Heart right ventricle (tissue), 16 donors: ENCODE data around the gene SETD1B. TPM values are rescaled to one million over a fixed set of nuclear protein-coding genes. Genes with fewer than 3 reads are reported as not detected.

Source experiments
- ATAC-seq, 8 donors: fragments of 200-7000 bp; cut with Tn5 transposase; one replicate each; pipeline ENCODE4 v1.9.1; 2020; ENCODE audit warnings: mild to moderate bottlenecking in 8 of 8, moderate library complexity in 8 of 8, moderate number of reproducible peaks in 1 of 8
- DNase-seq, 2 donors: peaks; one replicate each; pipeline ENCODE4 v3.0.0-alpha.2; 2020
- H3K27ac ChIP-seq, 10 donors: fragments of 200-600 bp; sonication (generic) in 2 of 10; one replicate each; pipeline versions ENCODE4 v1.5.0 to v1.8.0; 2020 to 2022; ENCODE audit warnings: mild to moderate bottlenecking in 3 of 10
- H3K27me3 ChIP-seq, 7 donors: fragments of 200-600 bp; one replicate each; pipeline ENCODE4 v1.8.0; 2021 to 2022; ENCODE audit warnings: mild to moderate bottlenecking in 2 of 7
- H3K36me3 ChIP-seq, 9 donors: fragments of 200-600 bp; sonication (generic) in 1 of 9; one replicate each; pipeline versions ENCODE4 v1.5.0 to v1.8.0; 2020 to 2022; ENCODE audit warnings: mild to moderate bottlenecking in 2 of 9
- H3K4me1 ChIP-seq, 9 donors: fragments of 200-600 bp; sonication (generic) in 1 of 9; one replicate each; pipeline versions ENCODE4 v1.5.0 to v1.8.0; 2020 to 2022; ENCODE audit warnings: mild to moderate bottlenecking in 4 of 9
- H3K4me3 ChIP-seq, 10 donors: fragments of 200-600 bp; sonication (generic) in 2 of 10; one replicate each; pipeline versions ENCODE4 v1.5.0 to v1.8.0; 2020 to 2022; ENCODE audit warnings: mild to moderate bottlenecking in 7 of 10, moderate library complexity in 2 of 10
- H3K9me3 ChIP-seq, 11 donors: fragments of 200-600 bp in 10 of 11; sonication (generic) in 2 of 11; one replicate each; pipeline versions ENCODE4 v1.5.0 to v1.8.0; 2013 to 2022; ENCODE audit warnings: mild to moderate bottlenecking in 2 of 11, control low read depth in 1 of 11, moderate library complexity in 1 of 11
- CTCF ChIP-seq, 9 donors: fragments of 200-600 bp; sonication (generic) in 2 of 9; IDR thresholded peaks; one replicate each; pipeline versions ENCODE4 v1.5.0 to v1.8.0; 2021 to 2022; ENCODE audit warnings: antibody characterized with exemption in 9 of 9, mild to moderate bottlenecking in 5 of 9, moderate library complexity in 1 of 9
- WGBS, 2 donors: extraction: QIAGEN DNeasy Blood & Tissue Kit; methylation state at CpG; one replicate each; pipeline ENCODE4 v1.1.7; 2013; ENCODE audit warnings: inconsistent platforms in 1 of 2; 5-methylcytosine and 5-hydroxymethylcytosine counted together
- intact Hi-C, 10 donors: fragments of 100-400 bp; cut with DNase I; formaldehyde crosslinking; loops; one replicate each; pipeline versions ENCODE4 v1.11.1 to v1.14.2; 2022
- polyA plus RNA-seq, 2 donors: library from polyadenylated mRNA; stranded (reverse); fragments of 200-250 nt; gene quantifications; one replicate each; pipeline ENCODE4 v1.2.3, GENCODE V29; 2013
- total RNA-seq, 10 donors: library from RNA; stranded (reverse); fragmentation: NEBNext Ultra II Directional in 3 of 10; extraction: Animal tissue kit (Norgen Biotek cat#: 25700) in 3 of 10; gene quantifications; one replicate each; pipeline versions ENCODE4 v1.2.1 to v1.2.4, GENCODE V29; 2021 to 2023
- donor health status: Arrhythmogenic right ventricular cardiomyopathy.
- donor health status: ischemic (EF 13 %, LVEDD 7.1; RV severe dilation, severe dysfunction).
- donor health status: healthy with polysubstance abuse.
- donor health status: DM: no; HTN: yes; CAD: no.
- donor health status: DM: no; HTN: no; CAD: no.
- donor health status: ischemic (EF 25% LVEDD 6.9; RV normal size, moderate dysfunction).
- donor health status: ischemic (EF 25% LVEDD 5.7; RV mildly dilated, moderate dysfunction).
- donor health status: healthy.
- donor health status: DM: yes; HTN: yes; CAD: no.
- donor health status: Ischemic cardiomyopathy.
- donor health status: ischemic (EF 35%, LVEDD 5.7; RV mildly dilated, moderate dysfunction).
- donor health status: nonischemic (EF 11% LVEDD 7.7; RV severe dilation, severe dysfunction).
- donor health status: DM: yes; HTN: yes; CAD: no.
- donor health status: PGD.
- donor health status: ischemic (EF 29% LVEDD 5.4; RV normal size, mild dysfunction).
- donor health status: nonischemic (EF 23%, LVEDD 6.1; RV moderate dilation, normal function).

The SETD1B gene
- total and polyA plus RNA-seq, 12 donors: 2.8 to 14.8 (median 11.2) TPM

GRCh38 chr12:121799842-121800693 lies 3.7 kb upstream of the SETD1B start:
- ATAC-seq: peak; percentile 32 to 67 (median 48)
- H3K27ac ChIP-seq: peak overlapping the region; percentile 98 to 100 (median 100)
- no peaks in the 10 kb centered on the region for H3K9me3 ChIP-seq
- H3K4me3 ChIP-seq: peak overlapping the region; percentile 37 to 87 (median 74)
- TF ChIP-seq CTCF (IDR thresholded peaks at IDR 0.05): no peak
- DNase-seq: peak; percentile 91 to 92
- WGBS, 2 donors: 0% methylated on average over 56 to 83 of the region's 84 CpGs
- H3K36me3 ChIP-seq: peaks cover 0 to 34% (median 7%) of the 10 kb centered on the region in 9 donors
- intact Hi-C loops: loop anchor here in 1 of 10 donors (5.0 kb wide), 1 partner anchor 87 kb away; the partner anchor contains the start of gene PSMD9
- H3K4me1 ChIP-seq: peaks cover 34 to 59% (median 47%) of the 10 kb centered on the region in 9 donors
- H3K27me3 ChIP-seq: no peaks in the 10 kb centered on the region

GRCh38 chr12:121800694-121801594 lies 2.9 kb upstream of the SETD1B start:
- H3K4me1 ChIP-seq: peaks cover 29 to 59% (median 45%) of the 10 kb centered on the region in 9 donors
- WGBS, 2 donors: 1% methylated on average over 65 to 86 of the region's 86 CpGs
- no peaks in the 10 kb centered on the region for H3K27me3 ChIP-seq
- H3K9me3 ChIP-seq: no peaks in the 10 kb centered on the region
- no peak for TF ChIP-seq CTCF (IDR thresholded peaks at IDR 0.05)
- intact Hi-C loops: no loop called here
- H3K4me3 ChIP-seq: peak overlapping the region; percentile 39 to 87 (median 74)
- ATAC-seq (peak in 2 of 8 donors; percentile 3 to 7), DNase-seq (peak; percentile 83 to 85)
- H3K27ac ChIP-seq: peak overlapping the region; percentile 98 to 100 (median 100)
- peaks cover 0 to 25% (median 0%) of the 10 kb centered on the region in 9 donors for H3K36me3 ChIP-seq

DNA sequence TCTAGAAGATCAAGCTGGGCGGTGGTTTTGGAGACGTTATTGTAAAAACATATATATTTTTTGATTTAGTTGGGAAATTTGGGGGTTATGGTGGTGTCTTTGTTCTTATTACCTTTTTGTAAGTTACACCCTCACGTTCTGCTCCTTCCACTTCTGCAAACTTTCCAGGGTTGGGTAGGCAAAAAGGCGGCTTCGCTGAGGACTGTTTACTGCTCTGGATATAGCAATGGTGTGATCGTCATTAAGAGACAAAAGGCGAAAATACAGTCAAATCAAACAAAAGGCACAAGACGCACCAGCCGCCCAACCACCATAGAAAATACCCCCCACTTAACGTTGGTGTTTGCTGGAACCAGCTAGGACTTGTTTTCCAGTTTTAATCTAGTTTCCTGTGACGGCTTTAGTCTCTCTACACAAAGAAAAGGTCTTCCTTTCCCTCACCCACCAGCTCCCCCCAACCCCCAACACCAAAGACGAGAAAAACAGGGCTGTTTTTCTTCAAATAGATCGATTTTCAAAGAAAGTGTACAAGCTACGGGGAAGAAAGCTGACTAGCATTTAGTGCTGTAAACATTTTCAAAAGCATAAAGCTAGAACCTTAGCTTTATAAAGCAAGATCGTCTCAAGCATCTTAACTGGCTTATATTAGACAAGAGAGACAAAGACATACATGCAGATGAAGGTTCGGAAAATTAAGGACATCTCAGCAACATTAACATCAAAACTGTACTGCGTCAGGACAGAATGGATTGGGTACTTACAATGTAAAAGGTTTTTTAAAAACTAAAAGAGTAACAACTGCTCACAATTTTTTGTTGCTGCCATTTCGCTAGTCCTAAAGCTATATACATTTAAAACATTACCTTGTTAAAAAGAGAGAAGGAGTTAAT lies 2.0 kb upstream of the SETD1B start:
- no peak for TF ChIP-seq CTCF (IDR thresholded peaks at IDR 0.05)

More for the DNA sequence above, 2.0 kb upstream of the SETD1B start:
- WGBS, 2 donors: 5 to 8% methylated on average over 18 of the region's 18 CpGs
- intact Hi-C loops: no loop called here
- peaks cover 0 to 24% (median 0%) of the 10 kb centered on the region in 9 donors for H3K36me3 ChIP-seq
- peak overlapping the region; percentile 39 to 87 (median 74) for H3K4me3 ChIP-seq
- H3K27me3 ChIP-seq: no peaks in the 10 kb centered on the region
- ATAC-seq (no peak), DNase-seq (no peak)
- H3K4me1 ChIP-seq: peaks cover 31 to 59% (median 45%) of the 10 kb centered on the region in 9 donors
- H3K9me3 ChIP-seq: no peaks in the 10 kb centered on the region
- peak overlapping the region; percentile 98 to 100 (median 100) for H3K27ac ChIP-seq
